Measurements from ENCODE around the gene ROBO3. TPM values are rescaled to one million over a fixed set of nuclear protein-coding genes. Genes with fewer than 3 reads are reported as not detected.

ROBO3 gene
- total and polyA plus RNA-seq, 2 donors (not counting 3 experiments of a cell fraction or from before 2014, with no cell fraction given), result 27.1 to 65.4 TPM

DNA sequence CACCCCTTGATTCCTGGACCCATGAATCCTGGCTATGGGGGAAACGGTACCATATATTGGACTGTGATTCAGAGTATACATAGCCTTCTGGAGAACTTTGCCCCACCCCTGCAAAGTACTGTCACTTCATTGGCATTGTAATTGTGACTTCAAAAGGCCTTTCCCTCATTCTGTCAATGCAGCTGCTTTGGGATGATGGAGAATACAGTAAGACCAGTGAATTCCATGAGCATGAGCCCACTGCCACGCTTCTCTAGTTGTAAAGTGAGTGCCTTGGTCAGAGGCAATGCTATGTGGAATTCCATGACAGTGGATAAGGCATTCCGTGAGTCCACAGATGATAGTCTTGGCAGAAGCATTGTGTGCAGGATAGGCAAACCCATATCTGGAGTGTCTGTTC lies 39.4 kb upstream of the ROBO3 start:
- FAIRE-seq (no peak), DNase-seq (ENCODE audit: low read depth, low spot score) (no peak)
- H3K27me3 ChIP-seq (ENCODE audit: control insufficient read depth in 2 of 2, insufficient read depth in 2 of 2, low read length in 2 of 2), result peaks cover 0 to 12% of the 10 kb centered on the region in 2 experiments
- no peaks in the 10 kb centered on the region for H3K79me2 ChIP-seq (ENCODE audit: control insufficient read depth, insufficient read depth, low read length)
- no TSS peak for BruUV-seq (replicated peaks)
- TF ChIP-seq GATA2 (IDR thresholded peaks at IDR 0.05; ENCODE audit: insufficient read depth, insufficient read length, low read depth, low read length) (no peak), CTCF (IDR thresholded peaks at IDR 0.05; ENCODE audit: extremely low read depth in 1 of 2, insufficient read depth in 1 of 2, low read depth in 1 of 2, low read length in 2 of 2) (no peak), POLR2AphosphoS5 (IDR thresholded peaks at IDR 0.05; ENCODE audit: insufficient read depth, low read depth, low read length) (no peak), FOS (IDR thresholded peaks at IDR 0.05; ENCODE audit: borderline replicate concordance, insufficient read depth, low read length) (no peak), MYC (IDR thresholded peaks at IDR 0.05; ENCODE audit: low read depth, low read length) (no peak), EZH2 (IDR thresholded peaks at IDR 0.05; ENCODE audit: borderline replicate concordance, low read depth, low read length, severe bottlenecking) (no peak), POLR2A (IDR thresholded peaks at IDR 0.05; ENCODE audit: low read depth, low read length) (no peak), JUN (IDR thresholded peaks at IDR 0.05; ENCODE audit: borderline replicate concordance, insufficient read depth, insufficient read length, low read depth) (no peak)
- TF ChIP-seq, protein P1, sequence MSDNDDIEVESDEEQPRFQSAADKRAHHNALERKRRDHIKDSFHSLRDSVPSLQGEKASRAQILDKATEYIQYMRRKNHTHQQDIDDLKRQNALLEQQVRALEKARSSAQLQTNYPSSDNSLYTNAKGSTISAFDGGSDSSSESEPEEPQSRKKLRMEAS (IDR thresholded peaks at IDR 0.05; ENCODE audit: insufficient read depth, insufficient read length), result no peak
- no peak overlapping the region for H2AFZ ChIP-seq (ENCODE audit: low read depth, low read length)
- H3K9ac ChIP-seq (replicated peaks; ENCODE audit: extremely low read depth, insufficient read depth, low read length), result no peak overlapping the region
- H3K27ac ChIP-seq (ENCODE audit: insufficient read depth, low read depth, low read length), result no peak overlapping the region
- no peak overlapping the region for H3K4me3 ChIP-seq (replicated peaks in 1 of 3; ENCODE audit: insufficient read depth in 1 of 3, low read depth in 1 of 3, low read length in 3 of 3)
- no peaks in the 10 kb centered on the region for H3K36me3 ChIP-seq (ENCODE audit: control insufficient read depth in 2 of 2, extremely low read depth in 1 of 2, insufficient read depth in 2 of 2, low read length in 2 of 2)
- no peaks in the 10 kb centered on the region for H3K9me3 ChIP-seq (replicated peaks; ENCODE audit: control insufficient read depth, insufficient read depth, low read length)
- dilution Hi-C loops (cut with MboI; ENCODE audit: extremely low pct_ligation_motif_present, low sequenced_read_pairs) (no loop called here), intact Hi-C loops (cut with micrococcal nuclease) (no loop called here)
- ChIA-PET POLR2A (no interaction called here), CTCF (interaction anchor here (0.7 to 1.0 kb wide), 2 partner anchors 11 to 32 kb away, joined by 3 to 4 read pairs; no protein-coding TSS in a partner anchor)
- H4K20me1 ChIP-seq (replicated peaks; ENCODE audit: control insufficient read depth, extremely low read depth, insufficient read depth, low read length), result no peaks in the 10 kb centered on the region
- H3K4me1 ChIP-seq (ENCODE audit: control insufficient read depth, extremely low read depth, insufficient read depth, low read length), result no peaks in the 10 kb centered on the region
- no peaks in the 10 kb centered on the region for H3K9me1 ChIP-seq (replicated peaks; ENCODE audit: control insufficient read depth, extremely low read depth, insufficient read depth, low read length)
- H3K4me2 ChIP-seq (ENCODE audit: insufficient read depth, low read length), result no peak overlapping the region
